Activated CD4-positive, alpha-beta T cell treated with anti-CD3 and anti-CD28 coated beads, Interleukin-2, amount 50 U/mL, for 1 hour (primary cell): ENCODE data around the gene EPAS1.
"Not testable (repeated sequence)": the region's sequence is repeated elsewhere in the genome, so short reads cannot be mapped to it uniquely, and the experiment has no call there.

ENCODE experiments used
- DNase-seq: peaks from one replicate; pipeline ENCODE4 v3.0.0-alpha.2; 2020

EPAS1 gene

DNA sequence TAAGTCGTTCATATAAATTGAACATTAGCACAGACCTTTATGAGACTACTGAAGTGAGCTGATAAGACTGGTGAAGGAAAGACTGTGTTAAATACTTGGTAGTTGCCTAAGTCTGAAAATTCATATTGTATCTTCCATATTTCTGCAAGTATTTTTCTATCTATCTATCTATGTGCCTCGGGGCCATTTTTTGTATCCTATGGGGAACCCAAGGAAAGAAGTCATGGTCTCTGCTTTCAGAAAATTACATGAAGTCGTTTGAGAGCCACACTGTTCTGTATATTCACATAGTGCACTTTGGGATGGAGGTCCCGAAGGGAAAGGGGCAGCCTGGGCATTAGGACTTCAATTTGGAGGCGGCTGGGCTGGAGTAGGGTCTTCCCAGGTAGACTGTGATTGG, 89.6 kb downstream of the EPAS1 start:
- DNase-seq, result no peak

DNA sequence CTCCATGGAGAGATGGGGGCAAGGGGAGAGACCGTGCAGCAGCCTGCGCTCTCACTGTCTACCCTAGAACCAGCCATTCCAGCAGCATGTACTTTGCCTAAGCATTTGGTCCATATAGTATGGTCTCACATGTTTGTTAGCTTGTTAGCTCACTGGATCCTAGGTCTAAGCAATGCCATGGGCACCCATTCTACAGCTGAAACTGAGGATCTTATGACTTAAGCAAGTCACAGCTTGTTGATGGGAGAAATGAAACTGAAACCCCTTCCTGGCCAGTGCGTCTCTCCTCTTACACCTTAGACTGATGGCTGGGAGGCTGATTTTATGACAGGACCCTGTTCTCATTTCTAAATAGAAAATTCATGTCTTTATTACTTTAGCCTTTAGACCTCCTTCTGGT, 90.1 kb downstream of the EPAS1 start:
- DNase-seq, result no peak

DNA sequence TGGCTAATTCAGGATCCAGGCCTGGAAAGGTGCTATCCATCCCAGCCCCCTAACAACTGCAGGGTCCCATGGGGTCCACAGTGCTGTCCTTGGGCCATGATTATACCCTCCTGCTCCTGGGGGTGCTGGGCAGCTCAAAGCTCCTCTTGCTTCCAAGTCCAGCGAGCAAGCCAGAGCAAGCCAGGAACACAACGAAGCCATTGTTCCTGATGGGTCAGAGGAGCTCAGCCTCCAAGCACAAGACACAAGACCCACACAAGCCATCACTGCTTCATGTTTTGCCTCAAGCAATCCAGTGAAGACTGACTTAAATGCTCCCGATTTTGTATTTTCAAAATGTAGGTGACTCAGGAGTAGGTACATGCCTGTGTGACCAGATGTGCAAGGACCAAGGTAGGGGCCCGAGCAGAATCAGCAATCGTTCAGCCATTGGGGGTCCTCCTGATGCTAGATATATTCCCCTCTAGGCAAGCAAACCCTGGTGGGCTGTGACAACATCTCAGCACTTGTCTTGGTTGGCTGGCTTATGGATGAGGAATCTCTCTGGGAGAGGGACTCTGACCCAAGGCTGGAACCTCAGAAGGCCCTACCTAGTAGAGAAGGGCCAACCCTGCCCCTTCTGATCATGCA, 90.8 kb downstream of the EPAS1 start:
- no peak for DNase-seq

DNA sequence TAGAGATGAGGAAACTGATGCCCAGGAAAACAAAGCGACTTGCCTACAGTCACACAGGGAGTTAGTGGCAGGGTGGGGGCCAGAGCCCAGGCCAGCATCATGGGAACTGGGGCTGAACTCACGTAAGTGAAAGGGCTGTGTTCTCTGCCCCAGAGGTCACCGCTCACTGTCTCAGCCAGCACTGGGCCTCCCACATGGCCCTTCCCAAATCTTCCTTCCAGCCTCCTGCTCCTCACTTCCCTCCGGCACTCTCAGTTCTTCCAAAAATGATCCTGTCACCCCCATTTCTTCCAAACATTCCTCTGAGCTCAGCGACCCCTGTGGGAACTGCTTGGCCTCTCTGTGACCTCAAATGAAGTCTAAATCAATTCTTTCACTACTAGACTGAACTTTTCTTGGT, 91.7 kb downstream of the EPAS1 start:
- DNase-seq, result no peak

DNA sequence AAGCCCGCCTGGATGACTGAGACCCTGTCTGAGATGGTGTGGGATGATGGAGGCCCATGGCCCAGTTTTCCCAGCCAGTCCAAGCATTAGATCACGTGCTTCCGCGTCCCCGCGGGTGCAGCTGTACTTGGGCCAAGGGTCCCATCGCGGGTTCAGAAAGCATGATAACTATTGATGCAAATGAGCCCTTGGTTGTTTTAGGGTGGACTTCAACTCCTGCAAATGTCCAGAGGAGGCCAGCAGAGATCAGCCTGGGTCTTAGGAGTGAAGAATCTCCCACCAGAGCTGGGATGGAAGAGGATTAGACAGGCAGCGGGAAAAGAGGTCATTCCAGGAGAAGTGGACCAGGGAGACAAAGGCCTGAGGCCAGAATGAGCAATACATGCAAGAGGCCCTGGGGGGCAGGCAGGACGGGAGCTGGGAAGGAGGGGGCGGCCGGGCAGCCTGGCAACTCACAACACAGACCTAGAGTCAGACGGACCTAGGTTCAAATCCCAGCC, 92.3 kb downstream of the EPAS1 start:
- DNase-seq, result no peak

DNA sequence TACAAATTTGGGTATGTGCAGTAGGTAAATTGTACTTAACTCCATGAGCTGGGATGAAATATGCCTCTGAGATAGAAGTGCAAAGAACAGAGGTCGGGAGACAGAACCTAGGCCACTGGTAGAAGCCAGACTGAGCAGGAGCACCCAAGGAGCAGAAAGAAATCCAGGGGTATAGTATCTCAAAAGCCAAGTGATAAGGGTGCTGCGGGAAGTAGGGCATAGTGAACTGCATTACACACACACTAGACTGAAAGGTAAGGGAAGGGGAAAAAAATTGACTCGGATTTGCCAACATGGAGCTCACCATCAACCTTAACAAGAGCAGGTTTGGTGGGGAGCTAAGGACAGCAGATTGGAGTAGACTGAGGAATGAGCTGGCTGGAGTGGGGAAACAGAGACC, 92.8 kb downstream of the EPAS1 start:
- DNase-seq, result no peak

DNA sequence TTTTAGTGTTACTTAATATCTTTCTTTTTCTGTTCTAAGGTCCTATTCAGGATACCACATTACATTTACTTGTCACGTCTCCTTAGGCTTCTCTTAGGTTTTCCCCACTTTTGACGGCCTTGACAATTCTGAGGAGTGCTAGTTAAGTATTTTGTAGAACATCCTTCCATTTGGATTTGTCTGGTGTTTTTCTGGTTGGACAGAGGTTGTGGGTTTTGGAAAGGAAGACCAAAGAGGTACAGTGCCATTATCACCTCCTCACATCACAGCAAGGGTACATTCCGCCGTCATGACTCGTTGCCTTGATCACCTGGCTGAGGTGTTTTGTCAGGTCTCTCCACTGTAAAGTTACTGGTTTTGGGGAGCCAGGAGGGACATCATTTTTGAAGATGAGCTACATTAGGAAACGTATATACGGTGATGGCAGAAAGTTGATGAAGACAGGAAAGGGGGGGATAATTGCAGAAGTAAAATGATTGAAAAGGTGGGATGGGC, 93.7 kb downstream of the EPAS1 start:
- no peak for DNase-seq

DNA sequence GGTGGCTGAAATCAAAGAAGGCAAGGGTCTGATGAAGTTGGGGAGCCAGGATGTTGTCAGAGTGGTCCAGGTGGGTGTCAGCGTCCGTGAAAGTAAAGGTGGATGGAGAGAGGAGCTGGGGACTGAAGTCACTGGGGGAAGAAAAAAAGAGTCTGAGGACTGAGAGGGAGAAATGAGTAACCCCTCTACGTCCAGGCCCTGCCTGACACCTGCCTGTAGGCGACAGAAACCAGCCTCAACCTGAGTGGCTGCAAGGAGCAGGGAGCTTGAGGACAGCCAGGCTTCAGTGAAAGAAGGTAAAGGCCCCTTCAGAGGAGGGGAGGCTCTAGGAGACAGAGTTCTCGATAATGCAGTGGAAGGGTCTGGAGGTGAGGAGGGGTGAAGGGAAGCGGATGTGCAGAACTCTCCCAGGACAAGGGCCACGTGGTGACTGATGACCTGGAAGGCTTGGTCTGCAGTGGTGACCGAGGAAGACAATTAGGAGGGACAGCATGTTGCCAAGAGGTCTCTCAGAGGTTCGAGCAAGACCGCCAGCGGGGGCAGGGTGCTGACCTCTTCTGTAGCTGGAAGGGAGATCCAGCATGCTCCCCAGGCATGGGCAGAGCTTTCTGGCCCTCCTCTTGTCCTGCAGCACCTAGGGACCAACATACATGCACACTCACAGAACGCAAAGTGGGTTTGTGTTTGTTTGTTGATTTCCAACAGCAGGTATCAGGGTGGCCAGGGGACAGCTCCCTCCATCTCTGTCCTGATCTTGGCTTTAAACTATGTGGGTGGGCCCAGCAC, 95.5 kb downstream of the EPAS1 start:
- no peak for DNase-seq

DNA sequence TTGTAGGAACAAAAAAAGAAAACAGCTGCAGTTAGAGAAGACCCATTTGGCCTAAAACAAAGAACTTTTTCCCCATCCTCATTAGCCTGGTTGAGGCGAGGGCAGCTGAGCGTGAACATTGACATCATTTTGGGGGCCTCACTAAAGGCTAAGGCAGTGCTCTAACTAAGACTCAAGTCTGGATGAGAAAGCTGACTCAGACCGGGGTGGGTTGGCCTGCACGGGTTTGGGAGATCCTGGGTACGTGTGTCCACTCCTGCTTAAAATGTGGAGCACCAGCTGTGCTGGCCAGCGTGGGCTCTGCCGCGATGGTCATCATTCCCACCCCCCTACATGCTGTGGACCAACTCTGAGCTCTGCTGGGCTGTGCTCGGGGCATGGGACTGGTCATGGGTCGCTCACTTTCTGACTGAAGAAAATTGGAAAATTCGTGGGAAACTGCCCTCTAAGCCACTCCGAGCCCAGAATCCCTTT, 96.2 kb downstream of the EPAS1 start:
- no peak for DNase-seq

DNA sequence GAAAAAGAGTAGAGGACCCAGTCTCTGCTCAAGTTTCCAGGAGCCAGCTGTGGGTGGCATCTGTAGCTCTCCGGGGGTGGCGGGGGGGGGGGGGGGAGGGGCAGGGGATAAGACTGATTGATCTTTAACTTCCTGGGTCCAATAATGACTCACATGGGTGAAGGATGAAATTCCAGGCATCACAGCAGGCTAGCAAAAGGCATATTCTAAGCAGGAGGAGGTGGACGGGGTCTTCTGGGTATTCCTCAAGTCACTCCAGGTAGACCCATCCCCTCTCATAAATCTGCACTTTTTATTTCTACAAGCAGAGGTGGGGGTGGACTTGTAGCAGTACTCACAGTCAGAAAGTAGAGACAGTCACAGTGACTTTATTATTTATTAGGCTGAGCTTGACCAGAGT, 96.7 kb downstream of the EPAS1 start:
- no peak for DNase-seq

DNA sequence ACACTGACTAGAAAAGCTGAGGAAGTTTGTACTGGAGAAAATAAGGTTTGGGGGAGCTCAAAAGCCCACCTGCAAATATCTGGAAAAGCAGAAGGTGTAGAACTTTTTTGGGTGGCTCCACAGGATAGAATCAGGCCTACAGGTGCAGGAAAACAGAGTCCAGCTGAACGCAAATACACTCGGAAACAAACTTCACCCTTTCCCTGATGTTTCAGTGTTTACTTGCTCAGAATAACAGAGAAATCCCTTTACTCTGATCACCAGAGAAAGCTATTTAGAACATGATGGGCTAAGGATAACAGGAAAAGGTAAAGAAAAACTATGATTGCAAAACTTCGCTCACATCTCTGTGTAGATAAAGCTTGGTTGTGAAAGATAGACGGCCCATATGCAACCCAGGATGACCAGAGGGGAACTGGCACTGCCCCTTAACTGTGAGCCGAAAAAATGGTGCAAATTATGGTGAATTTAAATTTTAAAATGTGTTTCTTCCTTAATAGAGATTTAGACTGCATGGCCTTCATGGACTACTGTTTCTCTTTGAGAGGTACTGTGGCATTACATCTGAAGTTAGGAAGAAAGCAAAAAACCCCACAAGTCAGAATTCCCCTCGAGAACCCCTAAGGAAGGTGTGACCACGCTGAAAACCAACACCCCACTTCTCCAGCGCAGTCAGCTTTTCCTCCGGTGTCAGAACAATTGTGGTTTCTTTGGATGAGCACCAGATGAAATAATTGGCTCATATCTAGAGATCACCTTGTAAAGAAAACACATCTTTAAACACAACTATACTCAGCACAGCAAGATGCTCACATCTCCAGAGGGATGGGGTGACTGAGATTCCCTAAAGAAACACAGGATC, 97.7 kb downstream of the EPAS1 start:
- no peak for DNase-seq

DNA sequence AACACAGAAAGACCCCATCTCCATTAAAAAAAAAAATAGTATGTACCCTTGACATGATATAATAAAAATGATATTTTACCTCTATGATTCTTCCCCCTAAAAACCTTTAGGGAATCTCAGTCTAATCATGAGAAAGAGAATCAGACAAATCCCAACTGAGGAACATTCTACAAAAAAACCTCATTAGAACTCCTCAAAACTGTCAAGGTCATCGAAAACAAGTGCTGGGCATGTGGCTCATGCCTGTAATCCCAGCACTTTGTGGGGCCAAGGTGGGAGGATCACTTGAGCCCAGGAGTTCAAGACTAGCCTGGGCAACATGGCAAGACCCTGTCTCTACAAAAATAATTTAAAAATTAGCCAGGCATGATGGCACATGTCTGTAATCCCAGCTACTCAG, 98.5 kb downstream of the EPAS1 start:
- not testable (repeated sequence) for DNase-seq

DNA sequence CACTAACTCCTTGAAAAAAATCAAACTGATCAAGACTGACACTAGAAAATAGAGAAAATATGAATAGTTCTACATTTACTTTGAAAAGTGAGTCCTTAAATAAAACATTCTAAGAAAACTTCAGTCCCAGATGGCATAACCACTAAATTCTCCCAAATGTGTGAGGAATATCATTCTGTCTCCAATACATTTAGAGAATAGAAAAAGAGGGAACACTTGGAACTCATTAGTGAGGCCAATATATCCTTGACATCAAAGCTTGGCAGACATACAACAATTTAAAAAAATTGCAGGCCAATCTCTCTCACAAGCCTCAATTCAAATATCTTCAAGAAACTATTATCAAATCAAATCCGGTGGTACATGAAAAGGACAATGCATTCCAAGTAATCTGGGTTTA, 102.8 kb downstream of the EPAS1 start:
- no peak for DNase-seq

DNA sequence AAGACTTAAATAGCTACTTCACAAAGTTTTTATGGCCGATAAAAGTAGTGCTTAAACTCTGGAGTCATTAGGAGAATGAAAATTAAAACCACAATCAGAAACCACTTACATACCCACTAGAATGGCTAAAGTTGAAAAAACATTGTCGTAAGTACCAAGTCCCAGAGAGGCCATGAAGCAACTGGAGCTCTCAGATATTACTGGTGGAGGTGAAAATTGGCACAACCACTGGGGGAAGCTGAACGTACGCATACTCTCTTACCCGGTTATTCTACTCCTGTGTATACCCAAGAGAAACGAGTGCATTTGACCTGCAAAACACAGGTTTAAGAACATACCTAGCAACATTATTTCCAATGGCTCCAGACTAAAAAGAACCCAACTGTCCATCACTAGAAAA, 105.7 kb downstream of the EPAS1 start:
- no peak for DNase-seq

DNA sequence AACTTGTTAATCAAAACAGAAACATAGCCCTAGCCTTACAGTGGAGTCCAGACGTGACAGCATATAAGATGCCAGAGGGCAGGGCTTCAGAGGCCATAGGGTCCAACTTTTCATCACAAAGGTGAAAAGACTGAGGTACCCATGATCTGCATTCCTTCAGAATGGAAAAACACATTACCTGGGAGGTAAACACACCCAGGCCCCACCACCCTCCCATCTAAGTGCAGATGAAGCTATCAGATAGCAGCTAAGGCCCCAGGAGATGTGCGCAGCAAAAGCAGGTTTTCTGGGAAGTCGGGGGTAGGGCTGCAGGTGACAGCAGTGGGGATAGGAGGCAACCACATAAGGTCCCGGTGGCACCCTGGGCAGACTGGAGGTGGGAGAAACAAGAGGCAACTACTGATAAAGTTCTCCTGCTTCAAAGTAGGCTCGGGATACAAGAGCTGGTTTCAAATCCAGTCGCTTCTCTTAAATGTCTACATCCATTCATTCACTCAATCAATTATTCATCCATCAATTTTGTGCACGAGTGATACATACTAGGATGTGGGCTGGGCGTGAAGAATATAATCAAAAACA, 107.1 kb downstream of the EPAS1 start:
- no peak for DNase-seq

DNA sequence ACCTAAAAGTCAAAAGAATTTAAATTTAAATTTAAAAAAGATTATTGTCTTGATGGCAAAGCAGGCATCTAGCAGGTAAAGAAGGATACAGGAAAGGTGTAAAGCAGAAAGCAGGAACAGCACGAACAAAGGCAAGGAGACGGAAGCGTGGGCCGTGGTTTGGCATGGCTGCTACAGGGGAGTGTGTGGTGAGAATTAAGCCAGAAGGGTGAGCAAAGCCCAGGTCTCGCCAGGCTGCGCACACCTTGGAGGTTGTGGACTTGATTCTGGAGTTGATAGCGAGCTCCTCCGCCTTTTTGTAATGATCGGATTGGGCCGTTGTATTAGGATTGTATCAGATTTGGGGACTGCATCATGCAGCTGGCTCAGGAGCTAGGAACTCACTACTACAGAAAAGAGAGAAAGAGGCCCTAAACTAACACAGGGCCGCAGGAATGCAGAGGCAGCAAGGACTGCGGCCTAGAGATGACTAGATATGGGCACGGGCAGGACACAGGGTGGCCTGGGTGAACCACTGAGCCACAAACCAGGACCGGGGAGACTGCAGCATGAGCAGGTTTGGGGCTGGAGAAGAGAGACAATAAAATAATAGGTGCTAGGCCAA, 110.7 kb downstream of the EPAS1 start:
- DNase-seq, result no peak

DNA sequence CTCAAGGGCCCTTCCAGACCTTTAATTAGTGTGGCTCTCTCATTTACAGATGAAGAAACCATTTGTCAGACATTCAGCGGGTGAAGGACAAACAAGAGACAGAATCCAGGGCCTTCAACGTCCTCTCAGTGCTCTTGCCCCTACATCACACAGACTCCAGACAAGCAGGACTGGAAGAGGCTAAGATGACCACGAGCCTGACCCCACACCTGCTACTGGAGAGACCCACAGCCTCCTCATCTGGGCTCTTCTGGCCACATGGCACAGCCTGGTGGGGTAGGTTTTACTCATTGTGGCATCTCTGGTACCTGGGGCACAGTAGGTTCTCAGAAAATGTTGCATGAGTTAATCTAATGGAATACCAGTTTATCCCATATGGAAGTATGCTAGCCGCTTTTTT, 112.5 kb downstream of the EPAS1 start:
- no peak for DNase-seq

DNA sequence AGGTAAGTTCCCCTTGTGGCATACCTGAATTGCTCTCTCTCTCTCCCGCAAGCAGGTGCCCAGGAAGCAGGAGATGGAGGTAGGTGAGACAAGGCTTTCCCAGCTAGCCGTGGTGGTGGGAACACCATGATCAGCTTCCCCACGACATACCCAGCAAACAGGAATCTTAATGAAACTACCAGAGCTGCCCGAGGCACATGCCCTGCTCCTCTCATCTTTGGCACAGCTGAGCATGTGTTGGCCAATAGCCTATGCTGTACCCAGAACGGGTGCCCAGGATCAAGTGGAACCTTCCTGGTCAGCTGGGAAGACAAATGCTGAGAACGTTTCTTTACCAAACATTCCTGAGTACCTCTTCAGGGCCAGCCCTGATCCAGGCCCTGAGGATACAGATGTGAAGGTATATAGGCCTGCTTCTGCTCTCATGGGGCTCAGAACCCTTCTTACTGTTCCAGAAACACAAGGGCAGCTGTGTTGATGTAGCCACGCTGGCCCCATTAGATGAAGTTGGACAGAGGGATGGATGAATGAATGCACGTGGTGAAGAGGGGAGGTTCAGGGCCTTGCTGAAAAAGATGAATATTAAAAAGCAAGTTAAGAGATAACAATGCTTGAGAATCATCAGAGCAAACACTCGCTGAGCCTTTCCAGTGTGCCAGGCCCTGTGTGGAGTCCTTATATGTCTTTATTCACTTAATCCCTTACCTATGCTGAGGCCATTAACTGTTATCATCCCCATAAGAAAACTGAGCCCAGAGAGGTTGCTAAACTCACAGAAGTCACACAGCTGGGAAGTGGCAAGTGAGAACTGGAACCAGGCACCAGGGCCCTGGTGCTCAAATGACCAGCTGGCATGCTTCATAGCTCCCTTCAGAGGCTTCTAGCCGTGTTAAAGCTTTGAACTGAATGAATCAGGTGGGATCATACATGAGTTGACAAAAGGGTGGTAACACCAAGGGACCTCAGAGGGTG, 113.4 kb downstream of the EPAS1 start:
- DNase-seq, result no peak

DNA sequence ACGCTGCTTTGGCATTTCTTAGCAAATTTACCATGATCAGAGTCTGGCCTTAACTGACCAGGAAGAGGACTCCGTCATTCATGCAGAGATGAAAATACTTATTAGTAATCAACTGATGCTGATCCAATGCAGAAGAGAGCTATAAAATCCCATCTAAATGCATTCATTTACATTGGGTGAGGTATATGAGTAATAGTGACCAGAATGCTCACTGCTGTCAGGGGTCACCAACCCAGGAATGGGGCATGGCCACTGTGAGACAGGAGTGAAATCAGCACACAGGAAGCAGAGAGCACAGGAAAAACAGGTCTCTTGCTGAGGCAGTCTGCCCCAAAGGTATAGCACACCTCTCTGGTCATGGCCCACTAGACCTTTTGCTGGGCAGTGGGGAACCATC, 114.0 kb downstream of the EPAS1 start:
- DNase-seq, result no peak

DNA sequence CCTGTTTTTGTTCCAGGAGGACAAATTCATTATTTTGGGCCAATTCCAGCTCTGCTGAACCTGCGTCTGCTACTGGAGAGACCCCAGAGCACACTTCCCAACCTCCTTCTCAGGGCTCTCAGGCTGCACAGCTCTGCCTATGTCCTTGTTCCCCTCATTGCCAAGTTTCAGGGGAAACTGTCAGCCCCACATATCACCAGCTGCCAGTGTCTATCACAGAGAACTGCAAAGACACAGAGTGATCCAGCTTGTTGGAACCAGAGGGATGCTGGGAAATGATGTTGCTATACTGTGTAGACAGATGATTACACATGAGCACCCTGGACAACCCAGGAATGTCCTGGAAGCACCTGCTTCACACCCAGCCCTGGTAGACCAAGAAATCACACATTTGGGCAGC, 114.8 kb downstream of the EPAS1 start:
- DNase-seq, result no peak

DNA sequence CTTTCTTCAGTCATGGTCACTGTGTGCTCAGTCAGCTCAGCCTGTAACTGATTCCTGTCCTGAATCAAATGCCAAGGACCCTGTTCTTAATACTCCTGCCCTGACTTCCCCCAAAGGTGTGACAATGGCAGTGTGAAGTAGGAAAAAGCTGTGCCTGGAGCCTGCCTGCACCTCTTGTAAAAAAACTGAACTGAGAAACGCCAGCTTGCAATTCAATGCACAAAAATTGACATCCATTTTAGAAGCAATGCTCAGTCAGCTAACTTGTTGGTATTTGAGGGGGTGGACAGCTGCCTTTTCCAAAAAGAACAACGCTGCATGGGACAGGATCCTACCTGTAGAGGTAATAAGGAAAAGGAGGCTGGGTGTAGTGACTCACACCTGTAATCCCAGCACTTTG, 115.9 kb downstream of the EPAS1 start:
- no peak for DNase-seq
